HL-60 (cell line): Measurements from ENCODE around the gene CEP164.

Experiments
- DNase-seq, 2 experiments: peaks; one replicate each; pipeline ENCODE4 v3.0.0-alpha.2; 2010 to 2020; ENCODE audit warnings: low read depth in 1 of 2, low spot score in 1 of 2
- H3K27ac ChIP-seq: fragments of 250-450 bp; sonication (Bioruptor Pico); replicated peaks from 2 replicates; pipeline ENCODE4 v1.5.1; 2020; ENCODE audit warnings: mild to moderate bottlenecking, moderate library complexity
- H3K27me3 ChIP-seq: fragments of 250-450 bp; sonication (Bioruptor Pico); 2 replicates; pipeline ENCODE4 v1.5.1; 2021; ENCODE audit warnings: mild to moderate bottlenecking, moderate library complexity; ENCODE audit not compliant: insufficient read depth, poor library complexity, severe bottlenecking
- H3K4me3 ChIP-seq: replicated peaks from 2 replicates; pipeline ENCODE4 v1.5.1; 2011; ENCODE audit warnings: mild to moderate bottlenecking, control low read depth, low read length; ENCODE audit not compliant: insufficient read depth
- GABPA ChIP-seq: IDR thresholded peaks from 2 replicates; pipeline ENCODE4 v1.6.1; 2012; ENCODE audit warnings: low read depth
- POLR2AphosphoS5 ChIP-seq: IDR thresholded peaks from 2 replicates; pipeline ENCODE4 v1.6.1; 2012; ENCODE audit warnings: low read depth
- SPI1 ChIP-seq: IDR thresholded peaks from 2 replicates; pipeline ENCODE4 v1.6.1; 2012; ENCODE audit warnings: low read depth, mild to moderate bottlenecking, borderline replicate concordance
- TF ChIP-seq, protein P1 (sequence below): IDR thresholded peaks from one replicate; pipeline ENCODE4 v1.5.1; 2011; ENCODE audit warnings: low read length, control low read depth, inconsistent platforms; ENCODE audit not compliant: insufficient read depth
- TF ChIP-seq, protein P2 (sequence below): IDR thresholded peaks from 2 replicates; pipeline ENCODE4 v1.6.1; 2012; ENCODE audit warnings: low read depth; ENCODE audit not compliant: insufficient replicate concordance

The CEP164 gene

GRCh38 chr11:117314840-117315239 is 12.8 kb upstream of the CEP164 start:
- no peak overlapping the region for H3K27ac ChIP-seq
- H3K27me3 ChIP-seq, result peaks cover 10% of the 10 kb centered on the region
- TF ChIP-seq, protein P1, sequence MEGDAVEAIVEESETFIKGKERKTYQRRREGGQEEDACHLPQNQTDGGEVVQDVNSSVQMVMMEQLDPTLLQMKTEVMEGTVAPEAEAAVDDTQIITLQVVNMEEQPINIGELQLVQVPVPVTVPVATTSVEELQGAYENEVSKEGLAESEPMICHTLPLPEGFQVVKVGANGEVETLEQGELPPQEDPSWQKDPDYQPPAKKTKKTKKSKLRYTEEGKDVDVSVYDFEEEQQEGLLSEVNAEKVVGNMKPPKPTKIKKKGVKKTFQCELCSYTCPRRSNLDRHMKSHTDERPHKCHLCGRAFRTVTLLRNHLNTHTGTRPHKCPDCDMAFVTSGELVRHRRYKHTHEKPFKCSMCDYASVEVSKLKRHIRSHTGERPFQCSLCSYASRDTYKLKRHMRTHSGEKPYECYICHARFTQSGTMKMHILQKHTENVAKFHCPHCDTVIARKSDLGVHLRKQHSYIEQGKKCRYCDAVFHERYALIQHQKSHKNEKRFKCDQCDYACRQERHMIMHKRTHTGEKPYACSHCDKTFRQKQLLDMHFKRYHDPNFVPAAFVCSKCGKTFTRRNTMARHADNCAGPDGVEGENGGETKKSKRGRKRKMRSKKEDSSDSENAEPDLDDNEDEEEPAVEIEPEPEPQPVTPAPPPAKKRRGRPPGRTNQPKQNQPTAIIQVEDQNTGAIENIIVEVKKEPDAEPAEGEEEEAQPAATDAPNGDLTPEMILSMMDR, result no peak
- no peak for TF ChIP-seq GABPA
- no peak for TF ChIP-seq POLR2AphosphoS5
- TF ChIP-seq, protein P2, sequence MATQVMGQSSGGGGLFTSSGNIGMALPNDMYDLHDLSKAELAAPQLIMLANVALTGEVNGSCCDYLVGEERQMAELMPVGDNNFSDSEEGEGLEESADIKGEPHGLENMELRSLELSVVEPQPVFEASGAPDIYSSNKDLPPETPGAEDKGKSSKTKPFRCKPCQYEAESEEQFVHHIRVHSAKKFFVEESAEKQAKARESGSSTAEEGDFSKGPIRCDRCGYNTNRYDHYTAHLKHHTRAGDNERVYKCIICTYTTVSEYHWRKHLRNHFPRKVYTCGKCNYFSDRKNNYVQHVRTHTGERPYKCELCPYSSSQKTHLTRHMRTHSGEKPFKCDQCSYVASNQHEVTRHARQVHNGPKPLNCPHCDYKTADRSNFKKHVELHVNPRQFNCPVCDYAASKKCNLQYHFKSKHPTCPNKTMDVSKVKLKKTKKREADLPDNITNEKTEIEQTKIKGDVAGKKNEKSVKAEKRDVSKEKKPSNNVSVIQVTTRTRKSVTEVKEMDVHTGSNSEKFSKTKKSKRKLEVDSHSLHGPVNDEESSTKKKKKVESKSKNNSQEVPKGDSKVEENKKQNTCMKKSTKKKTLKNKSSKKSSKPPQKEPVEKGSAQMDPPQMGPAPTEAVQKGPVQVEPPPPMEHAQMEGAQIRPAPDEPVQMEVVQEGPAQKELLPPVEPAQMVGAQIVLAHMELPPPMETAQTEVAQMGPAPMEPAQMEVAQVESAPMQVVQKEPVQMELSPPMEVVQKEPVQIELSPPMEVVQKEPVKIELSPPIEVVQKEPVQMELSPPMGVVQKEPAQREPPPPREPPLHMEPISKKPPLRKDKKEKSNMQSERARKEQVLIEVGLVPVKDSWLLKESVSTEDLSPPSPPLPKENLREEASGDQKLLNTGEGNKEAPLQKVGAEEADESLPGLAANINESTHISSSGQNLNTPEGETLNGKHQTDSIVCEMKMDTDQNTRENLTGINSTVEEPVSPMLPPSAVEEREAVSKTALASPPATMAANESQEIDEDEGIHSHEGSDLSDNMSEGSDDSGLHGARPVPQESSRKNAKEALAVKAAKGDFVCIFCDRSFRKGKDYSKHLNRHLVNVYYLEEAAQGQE, result no peak
- no peak for TF ChIP-seq SPI1
- H3K4me3 ChIP-seq, result peak overlapping the region; percentile 57; the same call in 1 of the 2 replicates
- DNase-seq, result peak; percentile 43 to 52

- DNase-seq, result no peak
- Histone ChIP-seq H3K27me3 (peaks cover 10% of the 10 kb centered on the region), H3K27ac (no peak overlapping the region), H3K4me3 (peak overlapping the region; percentile 57)
- no peak for TF ChIP-seq GABPA
- TF ChIP-seq, protein P2, result no peak
- no peak for TF ChIP-seq POLR2AphosphoS5
- no peak for TF ChIP-seq SPI1
- TF ChIP-seq, protein P1, result no peak
Measured at GRCh38 chr11:117315285-117316196, 12.1 kb upstream of the CEP164 start.

- DNase-seq, result peak; percentile 41 to 50
- Histone ChIP-seq H3K4me3 (peak within 1 kb of the TSS; percentile 57), H3K27me3 (peaks cover 10% of the 10 kb centered on the region), H3K27ac (no peak within 1 kb of the TSS)
- TF ChIP-seq GABPA (no peak), SPI1 (no peak), POLR2AphosphoS5 (no peak)
- TF ChIP-seq, protein P2, result no peak
- TF ChIP-seq, protein P1, result no peak
Measured at GRCh38 chr11:117316197-117316961, 11.3 kb upstream of the CEP164 start, which contains the start of gene BACE1. Gene BACE1 (minus strand): TSS chr11:117316256. CDS start chr11:117315795, 461 bp downstream.
